SU-DHL-6 (cell line): ENCODE measurements around the gene TMEM218.

ENCODE experiments used
- H2AFZ ChIP-seq: fragments of 200-600 bp; sonication (generic); 2 replicates; pipeline ENCODE4 v1.6.1; 2014; ENCODE audit warnings: low read depth, mild to moderate bottlenecking, moderate library complexity, mixed read lengths, antibody characterized with exemption, low read length; ENCODE audit not compliant: severe bottlenecking
- H3F3A ChIP-seq: fragments of 200-600 bp; shearing (Covaris generic); 2 replicates; pipeline ENCODE4 v1.6.0; 2016; ENCODE audit warnings: antibody characterized with exemption, mild to moderate bottlenecking; ENCODE audit not compliant: insufficient read depth
- H3K27ac ChIP-seq: fragments of 200-600 bp; sonication (generic); 2 replicates; pipeline ENCODE4 v1.5.1; 2016; ENCODE audit warnings: low read depth, mild to moderate bottlenecking, low read length, moderate library complexity, mixed read lengths
- H3K27me3 ChIP-seq: fragments of 200-600 bp; sonication (generic), shearing (Covaris generic); 2 replicates; pipeline ENCODE4 v1.6.0; 2014; ENCODE audit warnings: mild to moderate bottlenecking, low read length
- H3K36me3 ChIP-seq: fragments of 200-600 bp; sonication (generic); 2 replicates; pipeline ENCODE4 v1.6.1; 2014; ENCODE audit warnings: mild to moderate bottlenecking, low read length, mixed read lengths
- H3K4me2 ChIP-seq: fragments of 300-600, 200-600 bp; shearing (Covaris generic), sonication (generic); 2 replicates; pipeline ENCODE4 v1.6.0; 2014; ENCODE audit warnings: low read length, low read depth, mild to moderate bottlenecking; ENCODE audit not compliant: poor library complexity, severe bottlenecking
- H3K4me3 ChIP-seq: fragments of 200-600 bp; sonication (generic); 2 replicates; pipeline ENCODE4 v1.5.1; 2014; ENCODE audit warnings: antibody characterized with exemption, low read length, mild to moderate bottlenecking, mixed read lengths; ENCODE audit not compliant: insufficient read depth, poor library complexity, severe bottlenecking
- H3K79me2 ChIP-seq: fragments of 200-600 bp; sonication (generic); 2 replicates; pipeline ENCODE4 v1.6.1; 2014; ENCODE audit warnings: mild to moderate bottlenecking, low read length, moderate library complexity; ENCODE audit not compliant: insufficient read depth
- H3K9ac ChIP-seq: fragments of 200-600 bp; sonication (generic); 2 replicates; pipeline ENCODE4 v1.7.0; 2014; ENCODE audit warnings: mild to moderate bottlenecking, low read length
- H3K9me2 ChIP-seq: fragments of 200-600 bp; sonication (generic); replicated peaks from 2 replicates; pipeline ENCODE4 v1.6.1; 2014; ENCODE audit warnings: low read length; ENCODE audit not compliant: insufficient read depth
- H3K9me3 ChIP-seq: fragments of 200-600 bp; sonication (generic); 2 replicates; pipeline ENCODE4 v1.6.1; 2014; ENCODE audit warnings: low read length, mixed read lengths; ENCODE audit not compliant: insufficient read depth
- H4K20me1 ChIP-seq: fragments of 200-600 bp; sonication (generic); 2 replicates; pipeline ENCODE4 v1.6.1; 2014; ENCODE audit warnings: low read depth, mild to moderate bottlenecking, antibody characterized with exemption, low read length, moderate library complexity, mixed read lengths
- EZH2phosphoT487 ChIP-seq: fragments of 200-600 bp; sonication (generic), shearing (Covaris generic); conservative IDR thresholded peaks from 2 replicates; pipeline ENCODE4 v1.6.1; 2018; ENCODE audit warnings: mild to moderate bottlenecking, antibody characterized with exemption, low read length, moderate library complexity, mixed read lengths
- TF ChIP-seq, protein P1 (sequence below): fragments of 200-600 bp; sonication (generic); IDR thresholded peaks from one replicate; pipeline ENCODE4 v1.5.1; 2017; ENCODE audit warnings: antibody characterized with exemption, mild to moderate bottlenecking, low read length, moderate library complexity; ENCODE audit not compliant: insufficient read depth, poor library complexity, severe bottlenecking

TMEM218 gene

GRCh38 chr11:125154378-125155099 lies 43.1 kb upstream of the TMEM218 start:
- Histone ChIP-seq H2AFZ (no peak overlapping the region), H3K4me3 (no peak overlapping the region), H3K9me3 (peaks cover 5% of the 10 kb centered on the region; the same call in 1 of the 2 replicates), H3K79me2 (no peaks in the 10 kb centered on the region), H3K9ac (no peak overlapping the region), H3K4me2 (no peak overlapping the region), H3K27me3 (no peaks in the 10 kb centered on the region), H3F3A (no peaks in the 10 kb centered on the region), H3K9me2 (no peaks in the 10 kb centered on the region), H4K20me1 (no peaks in the 10 kb centered on the region), H3K36me3 (no peaks in the 10 kb centered on the region), H3K27ac (no peak overlapping the region)
- TF ChIP-seq, protein P1, sequence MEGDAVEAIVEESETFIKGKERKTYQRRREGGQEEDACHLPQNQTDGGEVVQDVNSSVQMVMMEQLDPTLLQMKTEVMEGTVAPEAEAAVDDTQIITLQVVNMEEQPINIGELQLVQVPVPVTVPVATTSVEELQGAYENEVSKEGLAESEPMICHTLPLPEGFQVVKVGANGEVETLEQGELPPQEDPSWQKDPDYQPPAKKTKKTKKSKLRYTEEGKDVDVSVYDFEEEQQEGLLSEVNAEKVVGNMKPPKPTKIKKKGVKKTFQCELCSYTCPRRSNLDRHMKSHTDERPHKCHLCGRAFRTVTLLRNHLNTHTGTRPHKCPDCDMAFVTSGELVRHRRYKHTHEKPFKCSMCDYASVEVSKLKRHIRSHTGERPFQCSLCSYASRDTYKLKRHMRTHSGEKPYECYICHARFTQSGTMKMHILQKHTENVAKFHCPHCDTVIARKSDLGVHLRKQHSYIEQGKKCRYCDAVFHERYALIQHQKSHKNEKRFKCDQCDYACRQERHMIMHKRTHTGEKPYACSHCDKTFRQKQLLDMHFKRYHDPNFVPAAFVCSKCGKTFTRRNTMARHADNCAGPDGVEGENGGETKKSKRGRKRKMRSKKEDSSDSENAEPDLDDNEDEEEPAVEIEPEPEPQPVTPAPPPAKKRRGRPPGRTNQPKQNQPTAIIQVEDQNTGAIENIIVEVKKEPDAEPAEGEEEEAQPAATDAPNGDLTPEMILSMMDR = no peak
- no peak for TF ChIP-seq EZH2phosphoT487

- H4K20me1 ChIP-seq = no peaks in the 10 kb centered on the region
- no peaks in the 10 kb centered on the region for H3K27me3 ChIP-seq
Observed at GRCh38 chr11:125153837-125154236, 42.4 kb upstream of the TMEM218 start.

GRCh38 chr11:125148743-125149142 lies 37.3 kb upstream of the TMEM218 start:
- no peaks in the 10 kb centered on the region for H3K9me3 ChIP-seq
- H3K27ac ChIP-seq = no peak overlapping the region
- no peaks in the 10 kb centered on the region for H3K27me3 ChIP-seq
- no peaks in the 10 kb centered on the region for H3K79me2 ChIP-seq
- no peak overlapping the region for H3K4me2 ChIP-seq
- H3F3A ChIP-seq = no peaks in the 10 kb centered on the region
- no peak overlapping the region for H3K4me3 ChIP-seq
- H3K36me3 ChIP-seq = no peaks in the 10 kb centered on the region
- H4K20me1 ChIP-seq = no peaks in the 10 kb centered on the region
- H3K9ac ChIP-seq = no peak overlapping the region
- TF ChIP-seq, protein P1 = no peak
- H3K9me2 ChIP-seq = no peaks in the 10 kb centered on the region
- no peak overlapping the region for H2AFZ ChIP-seq

More at GRCh38 chr11:125153837-125154236, 42.4 kb upstream of the TMEM218 start:
- TF ChIP-seq EZH2phosphoT487 = no peak
- TF ChIP-seq, protein P1 = no peak
- Histone ChIP-seq H3K4me2 (no peak overlapping the region), H3F3A (no peaks in the 10 kb centered on the region), H3K27ac (no peak overlapping the region), H3K9me3 (peaks cover 5% of the 10 kb centered on the region; the same call in 1 of the 2 replicates), H3K4me3 (no peak overlapping the region), H3K9me2 (no peaks in the 10 kb centered on the region), H3K36me3 (no peaks in the 10 kb centered on the region), H3K9ac (no peak overlapping the region), H3K79me2 (no peaks in the 10 kb centered on the region), H2AFZ (no peak overlapping the region)
